Kidney (tissue), 14 donors: ENCODE results near the gene TRAK1. TPM values are rescaled to one million over a fixed set of nuclear protein-coding genes. Genes with fewer than 3 reads are reported as not detected.

Source experiments
- DNase-seq, 5 donors: peaks; one replicate each; pipeline ENCODE4 v3.0.0-alpha.2; 2013 to 2020
- FAIRE-seq: peaks from 2 replicates; lab custom pipeline; 2012; peaks lifted over from hg19 to GRCh38; lab: Jason Lieb, UNC
- H3K27ac ChIP-seq, 2 donors: one replicate each; pipeline ENCODE4 v1.7.0; 2013; ENCODE audit warnings: low read depth in 2 of 2, low read length in 2 of 2, inconsistent platforms in 1 of 2
- H3K27me3 ChIP-seq: one replicate; pipeline ENCODE4 v1.7.1; 2013; ENCODE audit warnings: low read length, inconsistent platforms; ENCODE audit not compliant: control insufficient read depth, insufficient read depth
- H3K36me3 ChIP-seq, 3 donors: one replicate each; pipeline versions ENCODE4 v1.7.0 to v1.7.1; 2013; ENCODE audit warnings: low read length in 3 of 3, control low read depth in 1 of 3, inconsistent platforms in 1 of 3; ENCODE audit not compliant: insufficient read depth in 3 of 3, control insufficient read depth in 2 of 3
- H3K4me1 ChIP-seq, 3 donors: one replicate each; pipeline versions ENCODE4 v1.7.0 to v1.7.1; 2013; ENCODE audit warnings: low read length in 3 of 3, inconsistent platforms in 1 of 3, low read depth in 1 of 3; ENCODE audit not compliant: control insufficient read depth in 2 of 3, insufficient read depth in 2 of 3
- H3K4me3 ChIP-seq, 3 donors: one replicate each; pipeline versions ENCODE4 v1.7.0 to v1.8.1; 2013; ENCODE audit warnings: low read length in 3 of 3, control low read depth in 1 of 3, inconsistent platforms in 1 of 3
- H3K9ac ChIP-seq, 3 donors: one replicate each; pipeline versions ENCODE4 v1.7.0 to v1.7.1; 2013; ENCODE audit warnings: low read length in 3 of 3, control low read depth in 1 of 3, inconsistent platforms in 1 of 3
- H3K9me3 ChIP-seq, 3 donors: one replicate each; pipeline versions ENCODE4 v1.7.0 to v1.7.1; 2013; ENCODE audit warnings: low read length in 3 of 3, control low read depth in 1 of 3, inconsistent platforms in 1 of 3; ENCODE audit not compliant: control insufficient read depth in 2 of 3, insufficient read depth in 1 of 3
- intact Hi-C: fragments of 100-400 bp; cut with DNase I; formaldehyde crosslinking; loops from one replicate; pipeline ENCODE4 v1.11.1; 2022
- polyA plus RNA-seq: library from polyadenylated mRNA; stranded (reverse); fragments of 350-450 nt; fragmentation: Illumina TruSeq; extraction: RNeasy Lipid Tissue Mini Kit (QIAGEN cat#74804); gene quantifications from one replicate; pipeline ENCODE4 v1.2.3, GENCODE V29; 2014; ENCODE audit warnings: low read depth, low replicate concordance; ENCODE audit not compliant: insufficient read depth
- total RNA-seq: library from RNA; stranded (reverse); fragmentation: NEBNext Ultra II Directional; extraction: Animal tissue kit (Norgen Biotek cat#: 25700); gene quantifications from one replicate; pipeline ENCODE4 v1.2.1, GENCODE V29; 2021
- TF ChIP-seq, protein P1 (sequence below): IDR thresholded peaks from 3 replicates; pipeline ENCODE4 v1.5.1; 2012; ENCODE audit warnings: mild to moderate bottlenecking, moderate library complexity, borderline replicate concordance; ENCODE audit not compliant: insufficient read depth; ENCODE audit errors: extremely low read depth
- donor health status: control.
- donor health status: control.
- donor health status: control.
- donor health status: control.
- donor health status: control.
- donor health status: DM: yes; HTN: yes; CAD: no.
- donor health status: Normal renal cell carcinoma (clear cell type).

TRAK1 gene
- total and polyA plus RNA-seq, 2 donors from 2014 or later = 16.2 to 41.0 TPM

- H3K9ac ChIP-seq = no peak overlapping the region
- H3K36me3 ChIP-seq = peaks cover 0 to 7% (median 2%) of the 10 kb centered on the region in 3 donors
- no peaks in the 10 kb centered on the region for H3K9me3 ChIP-seq
- no peak overlapping the region for H3K27ac ChIP-seq
- H3K4me1 ChIP-seq = peaks cover 0 to 4% (median 0%) of the 10 kb centered on the region in 3 donors
- DNase-seq (peak in 1 of 5 donors; percentile 3), FAIRE-seq (no peak)
- H3K4me3 ChIP-seq = no peak overlapping the region
- TF ChIP-seq, protein P1, sequence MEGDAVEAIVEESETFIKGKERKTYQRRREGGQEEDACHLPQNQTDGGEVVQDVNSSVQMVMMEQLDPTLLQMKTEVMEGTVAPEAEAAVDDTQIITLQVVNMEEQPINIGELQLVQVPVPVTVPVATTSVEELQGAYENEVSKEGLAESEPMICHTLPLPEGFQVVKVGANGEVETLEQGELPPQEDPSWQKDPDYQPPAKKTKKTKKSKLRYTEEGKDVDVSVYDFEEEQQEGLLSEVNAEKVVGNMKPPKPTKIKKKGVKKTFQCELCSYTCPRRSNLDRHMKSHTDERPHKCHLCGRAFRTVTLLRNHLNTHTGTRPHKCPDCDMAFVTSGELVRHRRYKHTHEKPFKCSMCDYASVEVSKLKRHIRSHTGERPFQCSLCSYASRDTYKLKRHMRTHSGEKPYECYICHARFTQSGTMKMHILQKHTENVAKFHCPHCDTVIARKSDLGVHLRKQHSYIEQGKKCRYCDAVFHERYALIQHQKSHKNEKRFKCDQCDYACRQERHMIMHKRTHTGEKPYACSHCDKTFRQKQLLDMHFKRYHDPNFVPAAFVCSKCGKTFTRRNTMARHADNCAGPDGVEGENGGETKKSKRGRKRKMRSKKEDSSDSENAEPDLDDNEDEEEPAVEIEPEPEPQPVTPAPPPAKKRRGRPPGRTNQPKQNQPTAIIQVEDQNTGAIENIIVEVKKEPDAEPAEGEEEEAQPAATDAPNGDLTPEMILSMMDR = no peak
- intact Hi-C loops = loop anchor here (10.0 kb wide), 1 partner anchor 316 kb away; no protein-coding TSS in a partner anchor
- H3K27me3 ChIP-seq = no peaks in the 10 kb centered on the region
Observed at GRCh38 chr3:42228796-42229195, 137.6 kb downstream of the TRAK1 start.

GRCh38 chr3:42229266-42229941, 138.2 kb downstream of the TRAK1 start:
- intact Hi-C loops = loop anchor here (10.0 kb wide), 1 partner anchor 315 kb away; no protein-coding TSS in a partner anchor
- TF ChIP-seq, protein P1 = no peak
- Histone ChIP-seq H3K27me3 (no peaks in the 10 kb centered on the region), H3K9me3 (no peaks in the 10 kb centered on the region), H3K4me1 (peaks cover 0 to 4% (median 0%) of the 10 kb centered on the region in 3 donors), H3K27ac (no peak overlapping the region), H3K9ac (no peak overlapping the region), H3K36me3 (peaks cover 0 to 5% (median 0%) of the 10 kb centered on the region in 3 donors), H3K4me3 (no peak overlapping the region)
- FAIRE-seq = no peak
- peak in 1 of 5 donors; percentile 5 for DNase-seq

GRCh38 chr3:42229942-42230688, 139.0 kb downstream of the TRAK1 start:
- Histone ChIP-seq H3K27ac (no peak overlapping the region), H3K4me1 (peaks cover 0 to under 1% (median 0%) of the 10 kb centered on the region in 3 donors), H3K4me3 (no peak overlapping the region), H3K27me3 (no peaks in the 10 kb centered on the region), H3K9me3 (no peaks in the 10 kb centered on the region), H3K9ac (no peak overlapping the region), H3K36me3 (peaks cover 0 to 5% (median 0%) of the 10 kb centered on the region in 3 donors)
- FAIRE-seq = no peak
- peak in 3 of 5 donors; percentile 24 to 73 (median 69) for DNase-seq
- intact Hi-C loops = loop anchor here (10.0 kb wide), 1 partner anchor 315 kb away; no protein-coding TSS in a partner anchor
- TF ChIP-seq, protein P1 = peak; percentile 50
